IPS DF 6.9 (cell line): Measurements from ENCODE around the gene ZNF391.
"Not testable (repeated sequence)": the region's sequence is repeated elsewhere in the genome, so short reads cannot be mapped to it uniquely, and the experiment has no call there.

Experiments
- DNase-seq: peaks from one replicate; pipeline ENCODE4 v3.0.0-alpha.2; 2013; ENCODE audit warnings: low read depth, low spot score
- H3K27ac ChIP-seq: one replicate; pipeline ENCODE4 v1.5.1; 2013; ENCODE audit warnings: low read length, control low read depth
- H3K27me3 ChIP-seq: 2 replicates; pipeline ENCODE4 v1.6.1; 2013; ENCODE audit warnings: mild to moderate bottlenecking, low read length; ENCODE audit not compliant: control insufficient read depth, insufficient read depth
- H3K36me3 ChIP-seq: 2 replicates; pipeline ENCODE4 v1.6.1; 2013; ENCODE audit warnings: low read length; ENCODE audit not compliant: control insufficient read depth, insufficient read depth
- H3K4me1 ChIP-seq: 2 replicates; pipeline ENCODE4 v1.6.1; 2013; ENCODE audit warnings: low read length; ENCODE audit not compliant: control insufficient read depth, insufficient read depth
- H3K4me3 ChIP-seq: 2 replicates; pipeline ENCODE4 v1.5.1; 2013; ENCODE audit warnings: mild to moderate bottlenecking, low read length
- H3K9me3 ChIP-seq: 2 replicates; pipeline ENCODE4 v1.6.1; 2013; ENCODE audit warnings: low read length, inconsistent platforms; ENCODE audit not compliant: control insufficient read depth, insufficient read depth
- WGBS: extraction: QIAGEN DNeasy Blood & Tissue Kit; methylation state at CpG from one replicate; pipeline ENCODE4 v1.1.7; 2013; ENCODE audit warnings: mixed read lengths, missing lambda C conversion rate; ENCODE audit not compliant: insufficient read length, insufficient coverage; 5-methylcytosine and 5-hydroxymethylcytosine counted together

Gene ZNF391

GRCh38 chr6:27388293-27389197, at the start of gene ZNF391:
TSS of gene ZNF391 (plus strand) at chr6:27388759. CDS start at chr6:27400371, 11,612 bp downstream.
- Histone ChIP-seq H3K27me3 (no peaks in the 10 kb centered on the region), H3K36me3 (no peaks in the 10 kb centered on the region), H3K4me3 (peak within 1 kb of the TSS; percentile 38), H3K27ac (no peak within 1 kb of the TSS), H3K9me3 (no peaks in the 10 kb centered on the region), H3K4me1 (peaks cover 2% of the 10 kb centered on the region; the same call in 1 of the 2 replicates)
- peak; percentile 63 for DNase-seq
- WGBS = no CpG with 5 or more reads among the region's 49 CpGs

GRCh38 chr6:27352850-27353249, 35.7 kb upstream of the ZNF391 start:
- Histone ChIP-seq H3K4me3 (no peak overlapping the region), H3K27ac (no peak overlapping the region), H3K27me3 (no peaks in the 10 kb centered on the region), H3K4me1 (no peaks in the 10 kb centered on the region; the same call in 1 of the 2 replicates), H3K9me3 (no peaks in the 10 kb centered on the region), H3K36me3 (no peaks in the 10 kb centered on the region)
- WGBS = no CpG with 5 or more reads among the region's 4 CpGs
- no peak for DNase-seq

GRCh38 chr6:27358786-27359185, 29.8 kb upstream of the ZNF391 start:
- Histone ChIP-seq H3K36me3 (peaks cover 5% of the 10 kb centered on the region; the same call in 1 of the 2 replicates), H3K4me1 (no peaks in the 10 kb centered on the region), H3K27ac (no peak overlapping the region), H3K4me3 (no peak overlapping the region), H3K9me3 (no peaks in the 10 kb centered on the region; the same call in 1 of the 2 replicates), H3K27me3 (no peaks in the 10 kb centered on the region)
- no CpG with 5 or more reads among the region's 2 CpGs for WGBS
- DNase-seq = no peak

- Histone ChIP-seq H3K36me3 (peaks cover 5% of the 10 kb centered on the region; the same call in 1 of the 2 replicates), H3K27me3 (no peaks in the 10 kb centered on the region), H3K4me1 (no peaks in the 10 kb centered on the region), H3K4me3 (no peak overlapping the region), H3K27ac (no peak overlapping the region), H3K9me3 (no peaks in the 10 kb centered on the region; the same call in 1 of the 2 replicates)
- no peak for DNase-seq
- whole genome bisulfite sequencing = no CpG with 5 or more reads among the region's 1 CpG
Measured at GRCh38 chr6:27359231-27359630, 29.3 kb upstream of the ZNF391 start.

GRCh38 chr6:27368202-27368601, 20.4 kb upstream of the ZNF391 start:
- H3K9me3 ChIP-seq = no peaks in the 10 kb centered on the region
- H3K36me3 ChIP-seq = peaks cover 3% of the 10 kb centered on the region
- no CpG with 5 or more reads among the region's 5 CpGs for WGBS
- no peak for DNase-seq
- no peak overlapping the region for H3K27ac ChIP-seq
- no peaks in the 10 kb centered on the region; the same call in 1 of the 2 replicates for H3K4me1 ChIP-seq
- no peaks in the 10 kb centered on the region for H3K27me3 ChIP-seq
- H3K4me3 ChIP-seq = no peak overlapping the region

GRCh38 chr6:27370391-27370790, 18.2 kb upstream of the ZNF391 start:
- H3K27me3 ChIP-seq = no peaks in the 10 kb centered on the region
- no CpG with 5 or more reads among the region's 4 CpGs for WGBS
- no peak overlapping the region for H3K4me3 ChIP-seq
- H3K4me1 ChIP-seq = no peaks in the 10 kb centered on the region; the same call in 1 of the 2 replicates
- no peaks in the 10 kb centered on the region for H3K9me3 ChIP-seq
- H3K27ac ChIP-seq = no peak overlapping the region
- H3K36me3 ChIP-seq = peaks cover 3% of the 10 kb centered on the region
- no peak for DNase-seq

GRCh38 chr6:27374824-27375612, 13.5 kb upstream of the ZNF391 start:
- no peaks in the 10 kb centered on the region for H3K36me3 ChIP-seq
- H3K27ac ChIP-seq = no peak overlapping the region
- H3K4me3 ChIP-seq = peak overlapping the region; percentile 80; the same call in 1 of the 2 replicates
- H3K4me1 ChIP-seq = no peaks in the 10 kb centered on the region; the same call in 1 of the 2 replicates
- DNase-seq = peak; percentile 75
- WGBS = no CpG with 5 or more reads among the region's 31 CpGs
- no peaks in the 10 kb centered on the region for H3K9me3 ChIP-seq
- H3K27me3 ChIP-seq = no peaks in the 10 kb centered on the region

GRCh38 chr6:27375613-27376079, 12.9 kb upstream of the ZNF391 start:
- no CpG with 5 or more reads among the region's 7 CpGs for WGBS
- no peaks in the 10 kb centered on the region for H3K9me3 ChIP-seq
- DNase-seq = no peak
- no peaks in the 10 kb centered on the region; the same call in 1 of the 2 replicates for H3K4me1 ChIP-seq
- no peaks in the 10 kb centered on the region for H3K27me3 ChIP-seq
- no peak overlapping the region for H3K4me3 ChIP-seq
- H3K36me3 ChIP-seq = no peaks in the 10 kb centered on the region
- no peak overlapping the region for H3K27ac ChIP-seq

- H3K9me3 ChIP-seq, H3K4me1 ChIP-seq, H3K27ac ChIP-seq, H3K27me3 ChIP-seq, DNase-seq, H3K4me3 ChIP-seq, H3K36me3 ChIP-seq: not testable (repeated sequence)
- WGBS = no CpG with 5 or more reads among the region's 4 CpGs
Measured at GRCh38 chr6:27378406-27378805, 10.2 kb upstream of the ZNF391 start.

GRCh38 chr6:27381001-27381400, 7.6 kb upstream of the ZNF391 start:
- not testable (repeated sequence) for H3K4me1 ChIP-seq, H3K4me3 ChIP-seq, H3K36me3 ChIP-seq, H3K27ac ChIP-seq, DNase-seq, H3K27me3 ChIP-seq, H3K9me3 ChIP-seq
- WGBS = no CpG with 5 or more reads among the region's 30 CpGs
